WI38 (cell line): ENCODE data around the gene CDC26.
"Not testable (repeated sequence)": the region's sequence is repeated elsewhere in the genome, so short reads cannot be mapped to it uniquely, and the experiment has no call there.

Experiments used
- H3K4me3 ChIP-seq: 2 replicates; pipeline ENCODE4 v1.5.1; 2011; ENCODE audit warnings: low read depth, mild to moderate bottlenecking, control low read depth, low read length
- CTCF ChIP-seq: IDR thresholded peaks from 2 replicates; pipeline ENCODE4 v1.5.1; 2012; ENCODE audit warnings: low read depth, mild to moderate bottlenecking, control low read depth, low read length

CDC26 gene

DNA sequence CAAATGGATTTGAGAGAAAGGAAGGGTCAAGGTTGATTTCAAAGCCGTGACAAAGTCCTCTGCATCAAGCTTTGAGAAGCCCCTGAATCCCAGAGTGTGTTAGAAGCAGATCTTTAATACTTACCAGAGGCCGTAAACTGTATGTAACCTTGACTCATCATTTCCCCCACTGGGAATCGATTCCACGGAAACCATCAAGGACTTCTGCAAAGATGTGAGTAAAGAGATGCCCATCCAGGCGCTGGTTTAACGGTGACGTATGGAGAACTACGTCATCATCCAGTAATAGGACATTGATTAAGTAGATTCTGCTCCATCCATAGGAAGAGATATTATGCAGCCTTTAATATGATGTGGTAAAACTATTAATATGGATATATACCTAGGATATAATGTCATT, 26.2 kb upstream of the CDC26 start:
- TF ChIP-seq CTCF, result no peak
- H3K4me3 ChIP-seq, result no peak overlapping the region

- H3K4me3 ChIP-seq, result no peak overlapping the region
- TF ChIP-seq CTCF, result no peak
Measured at GRCh38 chr9:113299800-113300292, 24.5 kb upstream of the CDC26 start.

DNA sequence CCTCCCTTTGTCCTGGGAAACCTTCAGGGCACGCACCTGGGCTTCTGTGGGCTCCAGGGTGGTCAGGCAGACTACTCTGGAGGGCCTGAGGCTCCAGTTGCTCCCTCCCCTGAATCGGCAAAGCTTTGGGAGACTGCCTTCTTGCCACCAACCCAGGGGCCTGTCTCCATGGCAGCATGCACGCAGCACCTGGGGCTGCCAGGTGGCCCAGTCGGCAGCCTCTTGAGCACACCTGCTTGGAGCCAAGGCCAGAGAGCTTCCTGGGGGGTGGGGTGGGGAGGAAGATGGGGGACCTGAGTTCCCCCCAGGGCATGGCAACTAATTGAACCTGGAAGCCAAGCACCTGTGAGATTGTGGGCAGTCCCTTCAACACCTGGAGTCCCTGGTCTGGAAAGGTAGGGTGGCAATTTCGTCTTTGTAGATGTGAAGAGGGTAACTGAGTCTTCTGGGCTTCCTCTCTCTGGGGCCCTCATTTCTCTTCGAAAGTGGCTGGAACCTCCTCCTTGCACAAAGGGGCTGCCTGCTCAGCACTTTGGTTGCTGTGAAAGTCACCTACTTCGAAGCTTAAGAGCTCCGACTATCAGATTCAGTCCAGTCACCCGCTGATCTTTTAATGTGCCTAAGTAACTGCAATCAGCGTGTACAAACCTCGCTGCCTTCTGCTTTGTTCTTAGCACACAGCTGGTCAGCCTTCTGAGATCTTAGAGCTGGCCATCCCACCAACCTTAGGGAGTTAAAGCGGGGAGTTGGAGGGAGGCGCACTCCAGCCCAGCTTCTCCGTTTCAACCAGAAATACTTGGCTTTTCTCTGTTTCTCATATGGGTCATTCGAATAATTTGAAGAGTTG, 23.8 kb upstream of the CDC26 start:
- no peak for TF ChIP-seq CTCF
- no peak overlapping the region for H3K4me3 ChIP-seq

DNA sequence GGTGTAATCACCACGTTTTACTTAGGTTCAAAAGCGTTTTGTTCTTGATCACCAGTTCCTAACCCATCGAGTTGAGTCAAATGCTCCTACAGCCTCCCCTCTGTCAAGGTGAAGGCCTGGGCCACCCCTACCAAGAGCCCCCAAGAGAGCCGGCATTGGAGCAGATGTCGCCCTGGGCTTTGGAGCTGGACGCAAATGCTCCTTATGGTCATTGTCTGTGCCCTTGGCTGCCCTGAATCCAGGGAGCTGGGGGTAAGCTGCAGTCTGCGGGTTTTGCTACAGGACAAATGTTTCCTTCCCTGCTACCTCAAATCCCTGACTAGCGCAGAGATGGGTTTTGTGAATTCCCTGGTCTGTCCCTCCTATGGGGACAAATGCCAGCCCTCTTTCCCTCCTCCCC, 22.9 kb upstream of the CDC26 start:
- no peak for TF ChIP-seq CTCF
- no peak overlapping the region for H3K4me3 ChIP-seq

- no peak overlapping the region for H3K4me3 ChIP-seq
- TF ChIP-seq CTCF, result no peak
Measured at GRCh38 chr9:113296796-113297558, 21.6 kb upstream of the CDC26 start.

DNA sequence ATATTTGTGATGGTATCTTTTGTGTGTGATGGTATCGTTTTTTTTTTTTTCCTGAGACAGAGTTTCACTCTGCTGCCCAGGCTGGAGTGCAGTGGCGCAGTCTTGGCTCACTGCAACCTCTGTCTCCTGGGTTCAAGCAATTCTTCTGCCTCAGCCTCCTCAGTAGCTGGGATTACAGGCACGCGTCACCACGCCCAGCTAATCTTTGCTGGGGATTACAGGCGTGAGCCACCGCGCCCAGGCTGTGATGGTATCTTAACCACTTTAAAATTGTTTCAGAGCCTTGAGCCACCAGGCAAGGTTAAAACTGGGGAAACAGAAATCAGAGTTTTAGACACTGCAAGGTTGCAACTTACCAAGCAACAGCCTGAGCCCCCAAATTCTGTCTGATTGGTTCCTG, 20.9 kb upstream of the CDC26 start:
- not testable (repeated sequence) for H3K4me3 ChIP-seq

GRCh38 chr9:113293285-113293878, 18.0 kb upstream of the CDC26 start:
- no peak for TF ChIP-seq CTCF
- H3K4me3 ChIP-seq, result no peak overlapping the region
